ENCODE data around the gene LHB.
"Not testable (repeated sequence)": the region's sequence is repeated elsewhere in the genome, so short reads cannot be mapped to it uniquely, and the experiment has no call there.

LHB gene

DNA sequence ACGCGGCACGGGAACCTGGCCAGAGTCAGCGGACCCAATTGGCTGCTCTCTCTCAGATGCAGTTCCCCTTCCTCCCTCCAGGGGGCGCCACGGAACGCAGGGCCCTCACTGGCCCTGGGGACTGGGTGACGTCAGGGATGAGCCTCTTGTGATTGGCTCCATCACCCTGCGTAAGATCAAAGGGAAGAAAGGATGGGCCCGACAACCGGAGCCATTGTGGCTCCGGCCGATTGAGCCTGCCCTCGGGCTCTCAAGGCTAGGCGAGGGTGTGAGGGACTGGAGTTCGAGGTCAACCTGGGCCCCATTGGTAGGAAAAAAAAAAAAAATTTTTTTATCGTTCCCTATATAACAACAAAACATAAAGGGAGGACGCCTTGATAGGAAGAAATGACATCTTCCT, 19.9 kb upstream of the LHB start, which contains the start of gene CGB1:
CGB1 (minus strand) TSS at position 81 of the 400 bp plus-strand sequence. CDS start 184 bp downstream, outside the sequence.
- DNase-seq, result not testable (repeated sequence)

DNA sequence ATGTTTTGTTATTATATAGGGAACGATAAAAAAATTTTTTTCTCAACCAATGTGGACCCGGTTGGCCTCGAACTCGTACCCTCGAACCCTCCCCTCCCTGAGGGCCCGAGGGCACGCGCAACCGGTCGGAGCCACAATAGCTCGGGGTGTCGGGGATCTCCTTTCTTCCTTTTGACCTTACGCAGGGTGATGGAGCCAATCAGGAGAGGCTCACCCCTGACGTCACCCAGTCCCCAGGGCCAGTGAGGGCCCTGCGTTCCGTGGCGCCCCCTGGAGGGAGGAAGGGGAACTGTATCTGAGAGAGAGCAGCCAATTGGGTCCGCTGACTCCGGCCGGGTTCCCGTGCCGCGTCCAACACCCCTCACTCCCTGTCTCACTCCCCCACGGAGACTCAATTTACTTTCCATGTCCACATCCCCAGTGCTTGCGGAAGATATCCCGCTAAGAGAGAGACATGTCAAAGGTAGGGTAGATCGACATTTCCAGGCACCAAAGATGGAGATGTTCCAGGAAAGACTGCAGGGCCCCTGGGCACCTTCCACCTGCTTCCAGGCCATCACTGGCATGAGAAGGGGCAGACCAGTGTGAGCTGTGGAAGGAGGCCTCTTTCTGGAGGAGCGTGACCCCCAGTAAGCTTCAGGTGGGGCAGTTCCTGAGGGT, 14.9 kb upstream of the LHB start, which contains the start of gene CGB2:
CGB2 (plus strand) TSS at position 249 of the 660 bp plus-strand sequence; CDS start at position 455, 206 bp downstream.
- peak; percentile 47 for DNase-seq

DNA sequence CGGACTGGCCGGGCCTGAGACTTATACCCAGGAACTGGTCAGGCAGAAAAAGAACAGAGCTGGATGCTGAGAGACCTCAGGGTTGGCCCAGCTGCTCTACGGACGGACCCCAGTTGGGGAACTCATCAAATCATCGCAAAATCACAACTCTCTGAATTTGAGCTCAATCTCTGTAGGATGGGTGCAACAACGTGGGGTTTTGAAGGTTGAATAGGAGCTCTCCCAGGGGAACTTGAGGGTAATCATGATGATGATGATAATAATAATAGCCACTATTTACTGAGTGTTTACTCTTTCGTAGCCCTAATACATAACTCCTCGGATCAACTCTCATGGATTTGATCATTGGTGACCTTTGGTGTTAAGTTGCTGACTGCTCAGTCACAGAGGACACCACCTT, 13.4 kb upstream of the LHB start:
- DNase-seq, result not testable (repeated sequence)

DNA sequence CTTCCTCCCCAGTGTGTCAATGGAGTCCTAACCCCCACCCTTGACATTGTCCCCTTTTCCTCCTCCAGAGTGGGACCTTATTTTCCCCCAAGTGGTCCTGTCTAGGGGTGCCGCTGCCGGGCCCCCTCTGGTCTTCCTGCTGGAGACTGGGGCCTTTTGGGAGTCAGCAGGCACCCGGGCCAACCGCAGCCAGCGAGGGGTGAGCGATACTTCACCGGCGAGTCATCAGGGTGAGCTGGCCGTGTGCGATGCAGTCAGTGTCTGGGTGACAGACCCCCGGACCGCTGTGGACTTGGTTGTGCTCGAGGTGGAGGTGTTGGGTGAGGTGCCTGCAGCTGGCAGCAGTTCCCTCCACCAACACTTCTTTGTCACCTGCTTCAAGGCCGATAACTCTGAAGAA, 12.9 kb upstream of the LHB start:
- DNase-seq, result not testable (repeated sequence)

DNA sequence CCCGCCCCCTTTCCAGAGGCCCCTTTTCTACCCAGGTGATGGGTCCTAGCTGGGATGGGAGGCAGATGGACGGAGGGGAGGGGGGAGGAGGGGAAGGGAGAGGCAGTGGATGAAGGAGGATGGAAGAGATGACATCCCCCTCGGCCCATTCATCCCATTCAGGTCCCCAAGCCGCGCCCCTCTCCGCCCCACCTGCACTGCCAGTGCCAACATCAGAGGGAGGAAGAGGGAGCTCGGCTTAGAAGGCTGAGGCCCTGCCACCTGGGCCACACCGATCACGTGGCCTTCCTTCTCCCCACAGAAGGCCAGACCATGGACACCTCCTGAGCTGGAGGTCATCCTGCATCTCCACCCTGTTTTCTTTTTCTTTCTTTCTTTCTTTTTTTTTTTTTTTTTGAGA, 11.8 kb upstream of the LHB start:
- not testable (repeated sequence) for DNase-seq

DNA sequence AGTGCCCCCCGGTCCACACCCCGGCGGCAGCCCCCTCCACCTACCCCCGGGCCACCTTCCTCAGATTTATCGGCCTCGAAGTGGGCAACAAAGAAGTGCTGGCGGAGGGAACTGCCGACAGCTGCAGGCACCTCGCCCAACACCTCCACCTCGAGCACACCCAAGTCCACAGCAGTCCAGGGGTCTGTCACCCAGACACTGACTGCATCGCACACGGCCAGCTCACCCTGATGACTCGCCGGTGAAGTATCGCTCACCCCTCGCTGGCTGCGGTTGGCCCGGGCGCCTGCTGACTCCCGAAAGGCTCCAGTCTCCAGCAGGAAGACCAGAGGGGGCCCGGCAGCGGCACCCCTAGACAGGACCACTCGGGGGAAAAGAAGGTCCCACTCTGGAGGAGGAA, 8.7 kb upstream of the LHB start:
- not testable (repeated sequence) for DNase-seq

DNA sequence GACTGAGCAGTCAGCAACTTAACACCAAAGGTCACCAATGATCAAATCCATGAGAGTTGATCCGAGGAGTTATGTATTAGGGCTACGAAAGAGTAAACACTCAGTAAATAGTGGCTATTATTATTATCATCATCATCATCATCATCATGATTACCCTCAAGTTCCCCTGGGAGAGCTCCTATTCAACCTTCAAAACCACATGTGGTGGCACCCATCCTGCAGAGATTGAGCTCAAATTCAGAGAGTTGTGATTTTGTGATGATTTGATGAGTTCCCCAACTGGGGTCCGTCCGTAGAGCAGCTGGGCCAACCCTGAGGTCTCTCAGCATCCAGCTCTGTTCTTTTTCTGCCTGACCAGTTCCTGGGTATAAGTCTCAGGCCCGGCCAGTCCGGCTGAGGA, 8.2 kb upstream of the LHB start:
- not testable (repeated sequence) for DNase-seq

DNA sequence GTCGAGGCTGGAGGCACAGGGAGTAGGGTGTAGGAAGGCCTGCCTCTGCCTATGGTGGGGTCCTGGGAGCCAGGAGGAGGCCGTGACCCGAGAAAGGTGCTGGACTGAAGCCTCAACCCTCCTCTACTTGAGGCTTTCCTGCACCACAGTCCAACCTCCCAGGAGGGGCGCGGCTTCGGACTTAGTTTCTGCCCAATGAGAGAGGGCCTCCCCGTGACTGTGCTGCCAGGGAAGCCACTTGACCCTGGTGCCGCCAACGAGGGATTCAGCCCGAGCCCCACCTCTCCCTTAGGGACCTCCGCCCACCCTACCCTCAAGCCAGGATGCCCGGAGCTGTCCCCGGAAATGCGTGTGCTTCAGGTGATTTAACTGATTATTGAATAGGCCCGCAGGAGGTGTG, 7.3 kb upstream of the LHB start, which contains the start of gene CGB3:
CGB3 (minus strand) TSS at position 101 of the 400 bp plus-strand sequence. CDS start 362 bp downstream, outside the sequence.
- DNase-seq, result not testable (repeated sequence)

DNA sequence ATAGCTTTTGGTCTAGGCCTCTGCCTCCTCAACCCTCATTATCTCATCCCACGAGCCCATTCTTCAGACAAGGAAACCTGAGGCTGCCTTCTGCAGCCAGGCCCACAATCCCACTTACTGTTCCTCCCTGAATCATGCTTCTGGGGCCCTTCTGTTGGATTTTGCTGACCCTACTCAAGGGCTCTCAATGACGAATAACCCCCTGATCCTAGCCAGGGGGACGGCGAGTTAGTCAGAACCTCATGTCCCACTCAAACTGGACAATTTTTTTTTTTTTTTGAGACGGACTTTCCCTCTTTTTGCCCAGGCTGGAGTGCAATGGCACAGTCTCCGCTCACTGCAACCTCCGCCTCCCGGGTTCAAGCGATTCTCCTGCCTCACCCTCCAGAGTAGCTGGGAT, 5.2 kb upstream of the LHB start:
- no peak for DNase-seq

DNA sequence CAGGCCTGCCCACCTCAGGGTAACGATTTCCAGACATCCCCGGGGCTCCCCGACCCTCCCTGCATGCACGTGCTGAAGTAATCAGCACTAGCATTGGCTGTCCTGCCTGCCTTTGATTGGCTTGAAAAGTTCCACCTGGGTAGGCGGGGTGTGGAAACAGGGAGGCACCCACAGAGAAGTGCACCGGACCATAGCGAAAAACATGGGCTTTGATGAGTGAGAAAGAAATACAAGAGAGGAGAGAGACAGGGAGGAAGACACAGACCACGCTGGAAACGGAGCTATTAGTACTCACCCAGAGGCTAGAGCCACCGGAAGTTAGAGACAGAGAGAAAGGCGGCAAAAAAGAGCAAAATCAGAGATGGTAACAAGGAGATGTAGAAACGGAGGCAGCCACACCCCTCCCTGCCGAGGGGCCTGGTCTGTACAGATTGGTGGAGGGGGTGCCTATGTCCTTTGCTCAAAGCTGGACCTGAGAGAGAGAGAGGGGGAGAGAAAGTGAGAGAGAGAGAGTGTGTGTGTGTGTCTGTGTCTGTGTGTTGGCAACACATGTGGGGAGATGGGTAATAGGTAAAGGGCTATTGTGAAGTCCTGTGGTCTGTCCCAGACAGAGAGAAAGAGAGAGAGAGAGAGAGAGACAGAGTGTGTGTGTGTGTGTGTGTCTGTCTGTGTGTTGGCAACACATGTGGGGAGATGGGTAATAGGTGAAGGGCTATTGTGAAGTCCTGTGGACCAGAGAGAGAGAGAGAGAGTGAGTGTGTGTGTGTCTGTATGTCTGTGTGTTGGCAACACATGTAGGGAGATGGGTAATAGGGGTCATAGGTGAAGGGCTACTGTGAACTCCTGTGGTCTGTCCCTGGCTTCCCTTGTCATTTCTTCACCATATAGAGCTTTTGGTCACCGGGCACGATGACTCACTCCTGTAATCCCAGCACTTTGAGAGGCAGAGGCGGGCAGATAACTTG, 4.3 kb upstream of the LHB start:
- DNase-seq, result no peak

DNA sequence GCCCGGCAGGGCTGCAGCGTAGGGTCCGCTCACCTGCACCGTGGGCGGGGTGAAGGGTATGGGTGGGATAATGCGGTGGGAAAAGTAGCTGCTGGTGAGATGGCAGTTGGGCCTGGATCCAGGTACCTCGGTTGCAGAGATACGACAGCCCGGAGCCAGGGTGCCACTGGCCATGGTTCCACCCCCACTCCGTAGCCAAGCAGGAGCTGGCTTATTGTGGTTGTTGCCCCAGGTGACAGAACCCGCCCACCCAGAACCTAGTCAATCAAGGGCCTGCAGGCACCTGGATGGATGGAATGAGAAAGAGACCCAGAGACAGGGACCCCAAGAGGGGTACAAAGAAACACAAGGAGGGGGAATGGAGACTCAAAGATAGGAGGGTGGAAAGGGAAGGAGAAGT, 3.5 kb upstream of the LHB start:
- DNase-seq, result no peak

DNA sequence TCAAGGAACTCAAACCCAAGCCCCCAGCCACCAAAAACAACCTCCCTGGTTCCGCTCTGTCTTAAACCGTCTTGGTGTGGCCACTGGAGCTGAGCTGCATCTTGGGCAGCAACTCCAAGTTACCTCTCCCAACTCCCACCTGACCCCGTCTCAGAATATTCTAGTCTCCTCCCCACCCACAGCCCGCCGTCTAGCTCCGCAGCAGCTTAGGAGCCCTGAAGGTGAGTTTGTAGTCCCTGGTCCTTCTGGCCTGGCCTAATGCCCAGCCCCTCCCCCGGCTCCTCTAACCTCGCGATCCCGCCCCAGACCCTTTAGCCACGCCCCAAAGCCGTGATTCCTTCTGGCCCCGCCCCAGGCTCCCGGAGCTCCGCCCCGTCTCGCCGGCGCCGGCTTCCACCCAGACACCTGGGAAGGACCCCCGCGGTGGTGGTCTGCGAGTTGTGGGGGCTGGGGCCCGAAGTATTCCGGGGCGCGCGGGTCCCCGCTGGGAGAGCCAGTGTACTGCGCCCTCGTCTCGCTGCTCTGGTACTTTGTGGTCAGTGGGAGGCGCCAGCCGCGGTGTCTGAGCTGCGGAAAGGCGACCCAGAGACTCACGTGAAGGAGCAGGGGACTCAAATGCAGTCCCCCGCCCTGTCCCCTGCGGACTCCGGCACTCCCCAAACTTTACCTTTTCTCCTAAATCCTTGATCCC, 2.5 kb upstream of the LHB start:
- DNase-seq, result peak; percentile 64

DNA sequence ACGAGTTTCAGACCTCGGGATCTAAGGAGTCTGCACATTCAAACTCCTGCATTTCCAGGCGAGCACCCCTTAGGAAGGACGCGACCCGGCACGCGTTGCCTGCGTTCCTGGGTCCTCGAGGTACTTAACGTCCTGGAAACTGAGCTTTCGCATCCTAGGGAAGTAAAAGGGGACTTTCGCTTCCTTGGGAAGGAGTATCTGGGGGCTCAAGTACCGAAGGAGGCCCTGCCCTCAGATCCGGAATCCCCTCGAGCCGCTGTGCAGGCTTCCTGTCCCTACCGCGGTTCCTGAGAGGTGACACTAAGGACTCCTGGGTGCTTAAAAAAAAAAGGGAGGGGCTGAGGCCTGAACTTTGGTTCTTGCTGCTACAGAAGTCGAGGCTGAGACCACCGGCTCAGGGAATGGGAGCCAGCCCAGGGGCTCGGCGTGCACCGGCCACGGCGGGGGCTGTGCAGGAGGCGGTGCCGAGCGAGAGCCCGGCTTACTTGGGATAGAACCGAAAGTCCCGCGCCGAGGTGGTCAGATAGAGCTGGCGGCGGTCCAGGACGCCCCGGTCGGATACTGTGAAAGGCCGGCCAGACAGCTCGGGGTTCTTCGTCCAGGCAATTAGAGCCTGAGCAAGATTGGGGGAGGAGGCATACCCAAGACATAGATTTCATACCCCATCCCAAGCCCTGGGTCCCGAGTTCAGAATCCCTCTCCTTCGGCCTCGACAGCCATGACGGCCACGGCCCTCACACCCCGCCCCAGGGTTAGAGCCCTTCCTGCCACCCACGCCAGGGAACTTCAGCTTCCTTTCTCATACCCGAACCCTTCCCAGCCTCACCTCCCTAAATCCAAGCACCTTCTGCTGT, 1.7 kb upstream of the LHB start:
- not testable (repeated sequence) for DNase-seq

DNA sequence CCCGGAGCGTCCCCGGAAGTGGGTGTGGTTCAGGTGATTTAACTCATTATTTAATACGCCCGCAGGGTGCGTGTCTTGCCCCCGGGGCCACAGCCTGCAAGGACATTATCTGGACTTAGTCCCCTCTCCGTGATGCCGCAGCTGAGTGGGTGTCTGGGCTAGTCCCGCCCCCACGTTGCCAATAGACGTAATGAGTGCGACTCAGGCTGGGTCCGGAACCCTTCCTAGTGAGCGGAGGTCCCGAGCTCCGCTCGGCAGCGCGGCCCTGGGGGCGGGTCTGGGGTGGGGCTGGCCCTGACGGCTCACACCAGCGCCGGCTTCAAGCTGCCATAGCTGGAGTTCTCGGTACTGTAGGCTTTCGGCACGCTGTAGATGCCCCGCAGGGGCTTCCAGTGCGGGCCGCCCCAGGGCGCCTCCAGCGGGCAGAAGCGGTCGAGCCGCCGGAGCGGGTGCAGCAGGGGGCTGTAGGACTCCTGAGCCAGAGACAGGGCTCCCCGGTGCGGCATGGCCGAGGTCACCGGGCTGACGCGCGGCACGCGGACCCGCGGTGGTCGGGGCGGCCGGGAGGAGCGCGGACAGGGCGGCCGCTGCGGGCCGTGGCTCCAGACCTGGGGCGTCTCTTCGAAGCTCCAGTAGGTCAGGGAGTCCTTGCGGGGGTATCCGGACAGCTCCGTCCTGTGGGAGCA, 918 bp upstream of the LHB start:
- peak; percentile 58 for DNase-seq

DNA sequence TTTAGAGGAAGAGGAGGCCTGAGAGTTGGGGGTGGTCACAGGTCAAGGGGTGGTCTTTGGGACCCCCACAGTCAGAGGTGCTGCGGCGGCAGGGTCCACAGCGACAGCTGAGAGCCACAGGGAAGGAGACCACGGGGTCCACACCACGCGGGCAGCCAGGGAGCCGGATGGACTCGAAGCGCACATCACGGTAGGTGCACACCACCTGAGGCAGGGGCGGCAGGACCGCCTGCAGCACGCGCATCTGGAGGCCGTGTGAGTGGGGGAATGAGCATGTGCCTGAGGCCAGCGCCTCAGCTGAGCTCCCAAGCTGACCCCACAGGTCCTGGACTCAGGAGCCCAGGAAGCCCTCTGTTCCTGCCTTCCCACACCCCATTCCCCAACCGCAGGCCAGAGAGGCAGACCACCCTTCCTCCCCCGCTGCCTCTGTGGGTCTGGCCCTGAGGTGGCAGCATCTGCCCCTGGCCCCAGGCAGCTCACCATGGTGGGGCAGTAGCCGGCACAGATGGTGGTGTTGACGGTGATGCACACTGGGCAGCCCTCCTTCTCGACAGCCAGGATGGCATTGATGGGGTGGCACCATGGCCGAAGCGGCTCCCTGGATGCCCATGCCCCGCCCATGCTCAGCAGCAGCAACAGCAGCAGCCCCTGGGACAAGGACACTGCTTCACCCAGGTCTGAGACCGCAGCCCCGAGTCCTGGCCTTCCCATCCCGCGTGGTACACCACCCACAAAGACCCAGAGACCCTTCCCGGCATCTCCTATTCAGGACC, 638 bp downstream of the LHB start:
- no peak for DNase-seq

DNA sequence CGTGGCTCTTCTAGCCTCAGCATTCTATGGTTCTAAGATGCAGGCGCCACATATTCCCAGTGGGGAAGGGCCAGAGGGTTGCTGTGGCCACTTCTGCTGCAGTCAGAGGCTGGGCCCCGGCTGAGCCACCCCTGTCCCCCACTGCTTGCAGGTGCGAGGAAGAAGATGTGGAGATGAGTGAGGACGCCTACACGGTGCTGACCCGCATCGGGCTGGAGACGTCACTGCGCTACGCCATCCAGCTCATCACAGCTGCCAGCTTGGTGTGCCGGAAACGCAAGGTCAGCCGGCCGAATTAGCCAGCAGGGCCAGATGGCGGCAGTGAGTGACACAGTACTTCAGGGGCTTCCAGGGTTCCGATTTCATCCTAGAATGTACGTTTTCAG, 2.0 kb downstream of the LHB start:
- no peak for DNase-seq

DNA sequence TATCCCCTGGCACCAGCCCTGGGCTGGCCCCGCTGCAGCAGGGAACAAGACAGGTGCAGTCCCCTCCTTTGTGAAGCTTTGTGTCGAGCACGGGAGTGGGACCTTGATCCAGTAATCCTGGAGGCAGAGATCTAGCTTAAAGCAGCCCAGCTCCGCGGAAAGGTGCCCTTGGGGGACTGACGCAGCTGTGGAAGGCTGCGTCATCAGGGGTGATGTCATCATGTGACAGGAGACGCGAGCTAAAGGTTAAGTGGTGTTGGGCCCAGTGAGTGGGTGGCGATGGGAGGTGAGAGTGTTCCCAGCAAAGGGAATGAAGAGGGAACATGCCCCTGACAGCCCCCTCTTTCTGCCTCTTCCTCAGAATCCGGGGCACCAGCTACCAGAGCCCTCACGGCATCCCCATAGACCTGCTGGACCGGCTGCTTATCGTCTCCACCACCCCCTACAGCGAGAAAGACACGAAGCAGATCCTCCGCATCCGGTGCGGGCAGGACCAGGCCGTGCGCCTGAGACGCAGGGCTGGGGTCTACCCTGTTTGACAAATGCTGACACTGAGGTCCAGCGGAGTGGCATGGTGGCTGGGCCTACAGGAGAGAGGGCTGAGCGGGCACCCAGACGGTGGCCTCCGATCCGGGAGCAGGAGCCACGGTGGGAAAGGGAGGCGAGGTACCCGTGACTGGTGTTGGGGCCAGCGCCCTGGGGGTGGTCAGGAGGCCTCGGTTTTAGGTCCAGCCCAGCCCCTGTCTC, 2.6 kb downstream of the LHB start:
- DNase-seq, result no peak

DNA sequence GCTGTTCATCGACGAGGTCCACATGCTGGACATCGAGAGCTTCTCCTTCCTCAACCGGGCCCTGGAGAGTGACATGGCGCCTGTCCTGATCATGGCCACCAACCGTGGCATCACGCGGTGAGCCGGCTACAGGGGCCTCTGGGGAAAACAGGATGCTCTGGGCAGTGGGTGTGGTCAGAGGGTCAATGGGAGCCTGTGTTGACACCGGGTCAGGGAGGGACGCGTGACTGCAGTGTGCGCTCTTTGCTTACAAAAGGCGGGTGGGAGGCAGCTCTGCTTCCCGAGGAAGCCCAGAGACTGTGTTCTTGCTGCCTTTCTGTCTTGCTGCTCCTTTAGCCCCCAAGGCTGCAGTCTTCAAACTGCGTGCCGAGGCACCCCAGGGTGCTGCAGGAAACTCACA, 5.7 kb downstream of the LHB start:
- DNase-seq, result no peak

DNA sequence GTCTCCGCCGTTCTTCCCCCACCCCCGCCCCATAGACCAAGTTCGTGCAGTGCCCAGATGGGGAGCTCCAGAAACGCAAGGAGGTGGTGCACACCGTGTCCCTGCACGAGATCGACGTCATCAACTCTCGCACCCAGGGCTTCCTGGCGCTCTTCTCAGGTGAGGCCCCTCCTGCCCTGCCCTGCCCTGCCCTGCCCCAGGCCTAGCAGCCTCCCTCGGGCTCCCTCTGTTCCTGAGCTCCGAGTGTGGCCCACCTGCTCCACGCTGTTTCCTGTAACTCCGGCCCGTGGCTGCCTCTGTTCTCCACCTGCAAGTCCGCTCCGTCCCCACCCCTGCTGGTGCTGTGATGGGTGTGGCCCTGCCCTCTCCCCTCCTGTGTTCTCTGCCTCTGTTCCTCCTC, 6.4 kb downstream of the LHB start:
- DNase-seq, result no peak

DNA sequence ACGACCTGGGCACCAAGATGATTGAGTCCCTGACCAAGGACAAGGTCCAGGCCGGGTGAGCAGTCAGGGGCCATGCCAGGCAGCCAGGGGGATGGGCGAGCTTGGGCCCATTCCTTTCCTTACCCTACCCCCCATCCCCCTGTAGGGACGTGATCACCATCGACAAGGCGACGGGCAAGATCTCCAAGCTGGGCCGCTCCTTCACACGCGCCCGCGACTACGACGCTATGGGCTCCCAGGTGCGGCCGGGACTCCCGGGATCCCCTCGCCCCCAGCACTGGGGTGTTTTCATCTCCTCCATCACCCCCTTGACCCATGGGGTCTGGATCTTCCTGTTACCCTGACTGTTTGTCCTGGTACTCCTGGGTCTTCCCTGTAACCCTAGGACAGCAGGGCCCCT, 7.1 kb downstream of the LHB start:
- DNase-seq, result no peak
